SK-N-SH (cell line): ENCODE data around the gene SLPI. TPM values are rescaled to one million over a fixed set of nuclear protein-coding genes. Genes with fewer than 3 reads are reported as not detected.

ENCODE experiments used
- CTCF ChIA-PET: fragments of 300-600, 350-600 bp; formaldehyde crosslinking; extraction: SDS; loops from one replicate; lab custom pipeline; 2021; lab: Yijun Ruan, JAX
- POLR2A ChIA-PET: fragments of 350-600 bp; sonication (Branson Sonifier 250); formaldehyde crosslinking; extraction: SDS; loops from one replicate; lab custom pipeline; 2020; ENCODE audit warnings: antibody characterized with exemption, inconsistent platforms; lab: Yijun Ruan, JAX
- DNase-seq: peaks from one replicate; pipeline ENCODE4 v3.0.0; 2012
- H2AFZ ChIP-seq: fragments of 200-600 bp; sonication (generic); 2 replicates; pipeline ENCODE4 v1.8.1; 2016; ENCODE audit warnings: antibody characterized with exemption, mild to moderate bottlenecking, low read depth
- H3F3A ChIP-seq: fragments of 200-600 bp; sonication (generic); replicated peaks from 2 replicates; pipeline ENCODE3; 2016; ENCODE audit warnings: antibody characterized with exemption, mild to moderate bottlenecking; ENCODE audit not compliant: insufficient read depth
- H3K27ac ChIP-seq, 2 experiments: fragments of 200-500 bp in 1 of 2; fragments of 200-600 bp in 1 of 2; sonication (Bioruptor generic) in 1 of 2; sonication (generic), shearing (Covaris generic) in 1 of 2; 2 replicates each; pipeline versions ENCODE4 v1.5.1 to v1.6.1; 2014 to 2016; ENCODE audit warnings: low read depth in 2 of 2, inconsistent platforms in 1 of 2, low read length in 1 of 2, mild to moderate bottlenecking in 1 of 2, mixed read lengths in 1 of 2
- H3K27me3 ChIP-seq: fragments of 200-600 bp; sonication (generic), shearing (Covaris generic); 2 replicates; pipeline ENCODE4 v1.6.1; 2016; ENCODE audit warnings: mixed run types; ENCODE audit not compliant: insufficient read depth
- H3K36me3 ChIP-seq, 2 experiments: fragments of 200-500 bp in 1 of 2; fragments of 200-600 bp in 1 of 2; sonication (Bioruptor generic) in 1 of 2; sonication (generic) in 1 of 2; replicated peaks in 1 of 2; 2 replicates each; pipeline versions ENCODE3 to v1.5.1; 2014 to 2016; ENCODE audit warnings: low read length in 1 of 2, mild to moderate bottlenecking in 1 of 2; ENCODE audit not compliant: insufficient read depth in 2 of 2, control insufficient read depth in 1 of 2
- H3K4me1 ChIP-seq, 2 experiments: fragments of 200-500 bp in 1 of 2; fragments of 200-600 bp in 1 of 2; sonication (Bioruptor generic) in 1 of 2; sonication (generic), shearing (Covaris generic) in 1 of 2; 2 replicates each; pipeline versions ENCODE4 v1.5.1 to v1.6.1; 2014 to 2016; ENCODE audit warnings: low read depth in 1 of 2, low read length in 1 of 2, mixed run types in 1 of 2; ENCODE audit not compliant: insufficient read depth in 2 of 2, control insufficient read depth in 1 of 2
- H3K4me2 ChIP-seq: fragments of 200-600 bp; sonication (generic), shearing (Covaris generic); 2 replicates; pipeline ENCODE4 v1.6.1; 2017; ENCODE audit warnings: mixed run types
- H3K4me3 ChIP-seq, 2 experiments: fragments of 200-500 bp in 1 of 2; fragments of 200-600 bp in 1 of 2; sonication (Bioruptor generic) in 1 of 2; sonication (generic), shearing (Covaris generic) in 1 of 2; 2 replicates each; pipeline versions ENCODE4 v1.5.1 to v1.8.1; 2014 to 2016; ENCODE audit warnings: low read depth in 2 of 2, inconsistent platforms in 1 of 2, low read length in 1 of 2, mild to moderate bottlenecking in 1 of 2, mixed read lengths in 1 of 2, moderate library complexity in 1 of 2
- H3K79me2 ChIP-seq: fragments of 200-600 bp; sonication (generic); 2 replicates; pipeline ENCODE4 v1.8.1; 2017; ENCODE audit warnings: mild to moderate bottlenecking; ENCODE audit not compliant: insufficient read depth
- H3K9ac ChIP-seq: fragments of 200-600 bp; sonication (generic); 2 replicates; pipeline ENCODE4 v1.6.1; 2017; ENCODE audit warnings: mixed run types
- H3K9me2 ChIP-seq: fragments of 200-600 bp; sonication (generic); 2 replicates; pipeline ENCODE4 v1.6.1; 2017; ENCODE audit warnings: mixed run types
- H3K9me3 ChIP-seq: fragments of 200-600 bp; sonication (generic); 2 replicates; pipeline ENCODE4 v1.6.1; 2017; ENCODE audit warnings: mixed run types, mild to moderate bottlenecking, moderate library complexity
- H4K20me1 ChIP-seq: fragments of 200-600 bp; sonication (generic); 2 replicates; pipeline ENCODE4 v1.6.1; 2017; ENCODE audit warnings: mild to moderate bottlenecking, mixed run types; ENCODE audit not compliant: insufficient read depth
- CTCF ChIP-seq: fragments of 200-600 bp; sonication (generic); IDR thresholded peaks from 2 replicates; pipeline ENCODE4 v1.6.1; 2017; ENCODE audit warnings: antibody characterized with exemption, mild to moderate bottlenecking, moderate library complexity
- GABPA ChIP-seq: IDR thresholded peaks from 2 replicates; pipeline ENCODE4 v1.4.0; 2012; ENCODE audit warnings: low read depth, mild to moderate bottlenecking
- NFIC ChIP-seq: IDR thresholded peaks from 2 replicates; pipeline ENCODE4 v1.4.0; 2012; ENCODE audit warnings: borderline replicate concordance
- RAD21 ChIP-seq: IDR thresholded peaks from 2 replicates; pipeline ENCODE4 v1.6.1; 2012; ENCODE audit warnings: mild to moderate bottlenecking, low read length
- RFX5 ChIP-seq: IDR thresholded peaks from 2 replicates; pipeline ENCODE4 v1.6.1; 2012; ENCODE audit warnings: mild to moderate bottlenecking, improper control_type of control experiment, low read length
- SIN3A ChIP-seq: IDR thresholded peaks from 2 replicates; pipeline ENCODE4 v1.6.1; 2012; ENCODE audit warnings: low read depth, mild to moderate bottlenecking, low read length, moderate library complexity, borderline replicate concordance
- SMC3 ChIP-seq: IDR thresholded peaks from 2 replicates; pipeline ENCODE4 v1.6.1; 2012; ENCODE audit warnings: low read depth, low read length, improper control_type of control experiment
- TAF1 ChIP-seq: IDR thresholded peaks from 2 replicates; pipeline ENCODE4 v1.6.1; 2012; ENCODE audit warnings: low read depth, mild to moderate bottlenecking, low read length, moderate library complexity, borderline replicate concordance
- USF1 ChIP-seq: IDR thresholded peaks from 2 replicates; pipeline ENCODE4 v1.4.0; 2012; ENCODE audit warnings: low read depth, borderline replicate concordance
- WGBS: methylation state at CpG from one replicate; pipeline ENCODE4 v1.1.6; 2017; ENCODE audit warnings: low lambda C conversion rate; 5-methylcytosine and 5-hydroxymethylcytosine counted together
- polyA plus RNA-seq, 3 experiments: library from polyadenylated mRNA; depleted of rRNA; stranded (reverse); fragments of >200 nt; gene quantifications; 2 replicates each; pipeline ENCODE4 v1.2.3, GENCODE V29; 2012
- TF ChIP-seq, protein P1 (sequence below): IDR thresholded peaks from 2 replicates; pipeline ENCODE4 v1.4.0; 2012; ENCODE audit warnings: low read depth, borderline replicate concordance
- TF ChIP-seq, protein P2 (sequence below): fragments of 150-350 bp; IDR thresholded peaks from 2 replicates; pipeline ENCODE4 v1.6.1; 2016; ENCODE audit warnings: mild to moderate bottlenecking, low read depth, low read length
- TF ChIP-seq, protein P3 (sequence below): IDR thresholded peaks from 2 replicates; pipeline ENCODE4; 2012
- TF ChIP-seq, protein P4 (sequence below): fragments of 150-350 bp; IDR thresholded peaks from 2 replicates; pipeline ENCODE4 v1.6.1; 2017; ENCODE audit warnings: antibody characterized with exemption, low read length, low read depth, borderline replicate concordance

Gene SLPI
- polyA plus RNA-seq, 1 of the 3 experiments (the other 2 are of a cell fraction) = not detected

- H3K27ac ChIP-seq = no peak overlapping the region
- H3K9me2 ChIP-seq = no peaks in the 10 kb centered on the region
- 0 out of 4 replicates have a peak overlapping the region, but pooled peaks of 1 of the 2 experiments have one; percentile 16 for H3K4me3 ChIP-seq
- no peak overlapping the region for H3K9ac ChIP-seq
- DNase-seq = peak; percentile 12
- H3K27me3 ChIP-seq = peaks cover 18% of the 10 kb centered on the region; the same call in 1 of the 2 replicates
- no peak overlapping the region for H2AFZ ChIP-seq
- 18% methylated on average over 17 of the region's 18 CpGs for WGBS
- CTCF ChIA-PET = interaction anchor here (1.1 kb wide), 1 partner anchor 12 kb away, joined by 4 read pairs; no protein-coding TSS in a partner anchor
- no peaks in the 10 kb centered on the region for H3K36me3 ChIP-seq
- H4K20me1 ChIP-seq = no peaks in the 10 kb centered on the region
- H3K9me3 ChIP-seq = no peaks in the 10 kb centered on the region
- no peaks in the 10 kb centered on the region for H3K79me2 ChIP-seq
- H3K4me1 ChIP-seq = no peaks in the 10 kb centered on the region
- no peak overlapping the region for H3K4me2 ChIP-seq
- TF ChIP-seq RFX5 = no peak
- peak; percentile 21; the same call in 1 of the 2 replicates for TF ChIP-seq RAD21
- TF ChIP-seq GABPA = peak; percentile 54
- peak; percentile 40 for TF ChIP-seq CTCF
- no peaks in the 10 kb centered on the region for H3F3A ChIP-seq
- POLR2A ChIA-PET = no interaction called here
These were observed 24.9 kb downstream of the SLPI start for GRCh38 chr20:45229264-45230056.

DNA sequence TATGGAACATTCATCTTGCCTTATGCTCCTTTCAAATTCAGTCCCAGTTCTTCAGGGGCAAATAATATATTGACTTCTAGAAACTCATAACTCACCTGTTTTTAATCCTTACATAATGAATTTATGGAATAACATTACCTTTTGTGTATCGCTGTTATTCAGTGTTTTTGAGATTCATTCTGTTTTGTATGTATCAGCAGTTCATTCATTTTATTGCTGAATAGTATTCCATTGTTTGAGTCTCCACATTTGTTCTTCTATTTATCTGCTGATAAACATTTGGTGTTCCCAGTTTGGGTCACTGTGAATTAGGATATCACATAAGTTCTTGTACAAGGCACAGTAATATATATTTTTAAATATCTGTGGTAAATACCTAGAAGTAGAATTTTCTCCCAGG is 28.1 kb downstream of the SLPI start:
- CTCF ChIA-PET = interaction anchor here (1.0 kb wide), 1 partner anchor 66 kb away, joined by 4 read pairs; no protein-coding TSS in a partner anchor
- H3K27ac ChIP-seq = no peak overlapping the region
- TF ChIP-seq, protein P1, sequence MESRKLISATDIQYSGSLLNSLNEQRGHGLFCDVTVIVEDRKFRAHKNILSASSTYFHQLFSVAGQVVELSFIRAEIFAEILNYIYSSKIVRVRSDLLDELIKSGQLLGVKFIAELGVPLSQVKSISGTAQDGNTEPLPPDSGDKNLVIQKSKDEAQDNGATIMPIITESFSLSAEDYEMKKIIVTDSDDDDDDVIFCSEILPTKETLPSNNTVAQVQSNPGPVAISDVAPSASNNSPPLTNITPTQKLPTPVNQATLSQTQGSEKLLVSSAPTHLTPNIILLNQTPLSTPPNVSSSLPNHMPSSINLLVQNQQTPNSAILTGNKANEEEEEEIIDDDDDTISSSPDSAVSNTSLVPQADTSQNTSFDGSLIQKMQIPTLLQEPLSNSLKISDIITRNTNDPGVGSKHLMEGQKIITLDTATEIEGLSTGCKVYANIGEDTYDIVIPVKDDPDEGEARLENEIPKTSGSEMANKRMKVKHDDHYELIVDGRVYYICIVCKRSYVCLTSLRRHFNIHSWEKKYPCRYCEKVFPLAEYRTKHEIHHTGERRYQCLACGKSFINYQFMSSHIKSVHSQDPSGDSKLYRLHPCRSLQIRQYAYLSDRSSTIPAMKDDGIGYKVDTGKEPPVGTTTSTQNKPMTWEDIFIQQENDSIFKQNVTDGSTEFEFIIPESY = no peak
- TF ChIP-seq SMC3 (no peak), SIN3A (no peak), USF1 (no peak), CTCF (no peak), GABPA (no peak), RFX5 (no peak), NFIC (no peak), TAF1 (no peak)
- TF ChIP-seq, protein P2, sequence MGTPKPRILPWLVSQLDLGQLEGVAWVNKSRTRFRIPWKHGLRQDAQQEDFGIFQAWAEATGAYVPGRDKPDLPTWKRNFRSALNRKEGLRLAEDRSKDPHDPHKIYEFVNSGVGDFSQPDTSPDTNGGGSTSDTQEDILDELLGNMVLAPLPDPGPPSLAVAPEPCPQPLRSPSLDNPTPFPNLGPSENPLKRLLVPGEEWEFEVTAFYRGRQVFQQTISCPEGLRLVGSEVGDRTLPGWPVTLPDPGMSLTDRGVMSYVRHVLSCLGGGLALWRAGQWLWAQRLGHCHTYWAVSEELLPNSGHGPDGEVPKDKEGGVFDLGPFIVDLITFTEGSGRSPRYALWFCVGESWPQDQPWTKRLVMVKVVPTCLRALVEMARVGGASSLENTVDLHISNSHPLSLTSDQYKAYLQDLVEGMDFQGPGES = no peak
- TF ChIP-seq, protein P3, sequence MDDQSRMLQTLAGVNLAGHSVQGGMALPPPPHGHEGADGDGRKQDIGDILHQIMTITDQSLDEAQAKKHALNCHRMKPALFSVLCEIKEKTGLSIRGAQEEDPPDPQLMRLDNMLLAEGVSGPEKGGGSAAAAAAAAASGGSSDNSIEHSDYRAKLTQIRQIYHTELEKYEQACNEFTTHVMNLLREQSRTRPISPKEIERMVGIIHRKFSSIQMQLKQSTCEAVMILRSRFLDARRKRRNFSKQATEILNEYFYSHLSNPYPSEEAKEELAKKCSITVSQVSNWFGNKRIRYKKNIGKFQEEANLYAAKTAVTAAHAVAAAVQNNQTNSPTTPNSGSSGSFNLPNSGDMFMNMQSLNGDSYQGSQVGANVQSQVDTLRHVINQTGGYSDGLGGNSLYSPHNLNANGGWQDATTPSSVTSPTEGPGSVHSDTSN = no peak
- TF ChIP-seq, protein P4, sequence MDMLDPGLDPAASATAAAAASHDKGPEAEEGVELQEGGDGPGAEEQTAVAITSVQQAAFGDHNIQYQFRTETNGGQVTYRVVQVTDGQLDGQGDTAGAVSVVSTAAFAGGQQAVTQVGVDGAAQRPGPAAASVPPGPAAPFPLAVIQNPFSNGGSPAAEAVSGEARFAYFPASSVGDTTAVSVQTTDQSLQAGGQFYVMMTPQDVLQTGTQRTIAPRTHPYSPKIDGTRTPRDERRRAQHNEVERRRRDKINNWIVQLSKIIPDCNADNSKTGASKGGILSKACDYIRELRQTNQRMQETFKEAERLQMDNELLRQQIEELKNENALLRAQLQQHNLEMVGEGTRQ = no peak

More for the DNA sequence above, 28.1 kb downstream of the SLPI start:
- no peaks in the 10 kb centered on the region for H3F3A ChIP-seq
- H2AFZ ChIP-seq = no peak overlapping the region
- no peaks in the 10 kb centered on the region for H3K36me3 ChIP-seq
- POLR2A ChIA-PET = no interaction called here
- H3K4me2 ChIP-seq = no peak overlapping the region
- H3K4me3 ChIP-seq = no peak overlapping the region
- H3K9me3 ChIP-seq = no peaks in the 10 kb centered on the region
- 9% methylated on average over 1 of the region's 1 CpG for whole genome bisulfite sequencing
- H3K4me1 ChIP-seq = no peaks in the 10 kb centered on the region
- peaks cover 17% of the 10 kb centered on the region; the same call in 1 of the 2 replicates for H3K27me3 ChIP-seq
- H4K20me1 ChIP-seq = no peaks in the 10 kb centered on the region
- no peak overlapping the region for H3K9ac ChIP-seq
- DNase-seq = no peak
- no peaks in the 10 kb centered on the region for H3K9me2 ChIP-seq
- no peaks in the 10 kb centered on the region for H3K79me2 ChIP-seq
